Transverse colon (tissue), 4 donors: ENCODE results near the gene AFAP1L1. TPM values are rescaled to one million over a fixed set of nuclear protein-coding genes. Genes with fewer than 3 reads are reported as not detected.

ENCODE experiments used
- DNase-seq: peaks from one replicate; pipeline ENCODE4 v3.0.0-alpha.2; 2019
- H3K27ac ChIP-seq, 4 donors: fragments of 200-600 bp; sonication (generic); 2 replicates each; pipeline ENCODE4 v1.5.1; 2016 to 2018; ENCODE audit warnings: inconsistent platforms in 4 of 4
- H3K27me3 ChIP-seq: fragments of 200-600 bp; sonication (generic); 2 replicates; pipeline ENCODE4 v1.5.1; 2017; ENCODE audit warnings: inconsistent platforms
- H3K36me3 ChIP-seq, 4 donors: fragments of 200-600 bp; sonication (generic); 2 replicates each; pipeline ENCODE4 v1.5.1; 2017 to 2019; ENCODE audit warnings: inconsistent platforms in 4 of 4
- H3K4me1 ChIP-seq, 4 donors: fragments of 200-600 bp; sonication (generic); 2 replicates each; pipeline ENCODE4 v1.5.1; 2017 to 2020; ENCODE audit warnings: inconsistent platforms in 4 of 4
- H3K4me3 ChIP-seq, 4 donors: fragments of 200-600 bp; sonication (generic); 1 replicate in 1 of 4; 2 replicates in 3 of 4; pipeline versions ENCODE4 v1.5.1 to v1.6.1; 2017 to 2019; ENCODE audit warnings: inconsistent platforms in 4 of 4
- H3K9me3 ChIP-seq, 2 donors: fragments of 200-600 bp; sonication (generic); 2 replicates each; pipeline ENCODE4 v1.5.1; 2017 to 2019; ENCODE audit warnings: inconsistent platforms in 2 of 2
- CTCF ChIP-seq, 5 experiments: fragments of 200-600 bp in 3 of 5; fragments of 450-650 bp in 2 of 5; sonication (generic) in 3 of 5; IDR thresholded peaks; 1 replicate in 2 of 5; 2 replicates in 3 of 5; pipeline ENCODE4 v1.5.1; 2016 to 2017; ENCODE audit warnings: antibody characterized with exemption in 5 of 5, inconsistent platforms in 3 of 5, mild to moderate bottlenecking in 2 of 5, moderate library complexity in 1 of 5
- EP300 ChIP-seq: sonication (generic); formaldehyde crosslinking; IDR thresholded peaks from one replicate; pipeline ENCODE4 v1.6.1; 2017; ENCODE audit warnings: antibody characterized with exemption, low read depth
- POLR2A ChIP-seq: fragments of 450-650 bp; IDR thresholded peaks from one replicate; pipeline ENCODE4 v1.6.1; 2016; ENCODE audit warnings: antibody characterized with exemption, mild to moderate bottlenecking, moderate library complexity
- POLR2AphosphoS5 ChIP-seq, 3 donors: sonication (generic); formaldehyde crosslinking; IDR thresholded peaks; one replicate each; pipeline ENCODE4 v1.6.1; 2016; ENCODE audit warnings: antibody characterized with exemption in 3 of 3
- WGBS, 2 donors: methylation state at CpG; one replicate each; pipeline ENCODE4 v1.1.5; 2018; ENCODE audit warnings: low coverage in 1 of 2; 5-methylcytosine and 5-hydroxymethylcytosine counted together
- in situ Hi-C, 4 donors: fragments of 200-750 bp; cut with MboI; loops; one replicate each; pipeline versions ENCODE4 v1.15.0 to v1.15.1; 2017; ENCODE audit warnings: low sequenced_read_pairs in 3 of 4, low pct_ligation_motif_present in 1 of 4, low pct_unique_long_range_greater_than_20kb in 1 of 4
- intact Hi-C: fragments of 100-400 bp; cut with DNase I; formaldehyde crosslinking; loops from one replicate; pipeline ENCODE4 v1.15.1; 2023; ENCODE audit warnings: low total_unique reads
- total RNA-seq, 4 donors: library from RNA; depleted of rRNA; stranded (reverse); fragments of >200 nt; gene quantifications; one replicate each; pipeline ENCODE4 v1.1.0, GENCODE V29; 2016

AFAP1L1 gene
- total RNA-seq, 4 donors from 2014 or later: 2.2 to 4.1 (median 3.0) TPM

GRCh38 chr5:149355688-149356087 is 84.0 kb downstream of the AFAP1L1 start:
- no peaks in the 10 kb centered on the region for H3K27me3 ChIP-seq
- in situ Hi-C loops: no loop called here
- TF ChIP-seq EP300 (no peak), CTCF (IDR thresholded peaks at IDR 0.05) (no peak), POLR2AphosphoS5 (IDR thresholded peaks at IDR 0.05) (no peak), POLR2A (no peak)
- WGBS, 2 donors: 89% methylated on average over 1 of the region's 1 CpG; no CpG with 5 or more reads in 1 of the 2 donors
- intact Hi-C loops: no loop called here
- H3K4me3 ChIP-seq: no peak overlapping the region
- no peaks in the 10 kb centered on the region for H3K9me3 ChIP-seq
- no peak for DNase-seq
- H3K27ac ChIP-seq: no peak overlapping the region
- H3K36me3 ChIP-seq: peaks cover 0 to 25% (median 7%) of the 10 kb centered on the region in 4 donors
- H3K4me1 ChIP-seq: peaks cover 8 to 18% (median 11%) of the 10 kb centered on the region in 4 donors

GRCh38 chr5:149356391-149356790 is 84.7 kb downstream of the AFAP1L1 start:
- intact Hi-C loops (no loop called here), in situ Hi-C loops (no loop called here)
- no peaks in the 10 kb centered on the region for H3K27me3 ChIP-seq
- no peak overlapping the region for H3K4me3 ChIP-seq
- H3K27ac ChIP-seq: no peak overlapping the region
- WGBS, 2 donors: 90% methylated on average over 8 of the region's 8 CpGs; no CpG with 5 or more reads in 1 of the 2 donors
- peaks cover 0 to 19% (median 4%) of the 10 kb centered on the region in 4 donors for H3K36me3 ChIP-seq
- DNase-seq: no peak
- TF ChIP-seq CTCF (IDR thresholded peaks at IDR 0.05): no peak
- TF ChIP-seq POLR2A: no peak
- no peak for TF ChIP-seq EP300
- TF ChIP-seq POLR2AphosphoS5 (IDR thresholded peaks at IDR 0.05): no peak
- peaks cover 8 to 18% (median 11%) of the 10 kb centered on the region in 4 donors for H3K4me1 ChIP-seq
- no peaks in the 10 kb centered on the region for H3K9me3 ChIP-seq

- H3K4me1 ChIP-seq: peaks cover 8 to 18% (median 11%) of the 10 kb centered on the region in 4 donors
- in situ Hi-C loops: no loop called here
- 3 to 17% methylated on average over 3 to 48 of the region's 61 CpGs for WGBS, 2 donors
- peaks cover 0 to 8% (median 0%) of the 10 kb centered on the region in 4 donors for H3K36me3 ChIP-seq
- intact Hi-C loops: no loop called here
- peak within 1 kb of the TSS; percentile 49 to 72 (median 60) for H3K4me3 ChIP-seq
- H3K27me3 ChIP-seq: no peaks in the 10 kb centered on the region
- peak within 1 kb of the TSS; percentile 59 to 83 (median 75) for H3K27ac ChIP-seq
- no peaks in the 10 kb centered on the region for H3K9me3 ChIP-seq
- TF ChIP-seq EP300 (no peak), CTCF (IDR thresholded peaks at IDR 0.05) (no peak), POLR2AphosphoS5 (IDR thresholded peaks at IDR 0.05) (no peak)
- peak; percentile 96 for DNase-seq
Observed at GRCh38 chr5:149357370-149358293, 86.0 kb downstream of the AFAP1L1 start, which contains the start of gene PCYOX1L. Gene PCYOX1L, plus strand, starts transcription at chr5:149358046. Its CDS starts 23 bp downstream, at chr5:149358069.

- WGBS, 2 donors: 1% methylated on average over 18 of the region's 18 CpGs; no CpG with 5 or more reads in 1 of the 2 donors
- peak overlapping the region; percentile 49 to 72 (median 60) for H3K4me3 ChIP-seq
- peak overlapping the region; percentile 59 to 83 (median 75) for H3K27ac ChIP-seq
- peak; percentile 39 for DNase-seq
- no peak for TF ChIP-seq POLR2A
- TF ChIP-seq CTCF (IDR thresholded peaks at IDR 0.05): no peak
- TF ChIP-seq EP300: no peak
- no peak for TF ChIP-seq POLR2AphosphoS5 (IDR thresholded peaks at IDR 0.05)
- peaks cover 8 to 18% (median 11%) of the 10 kb centered on the region in 4 donors for H3K4me1 ChIP-seq
- no peaks in the 10 kb centered on the region for H3K27me3 ChIP-seq
- intact Hi-C loops: no loop called here
- peaks cover 0 to 3% (median 0%) of the 10 kb centered on the region in 4 donors for H3K36me3 ChIP-seq
- no peaks in the 10 kb centered on the region for H3K9me3 ChIP-seq
- in situ Hi-C loops: no loop called here
Observed at GRCh38 chr5:149358294-149358651, 86.6 kb downstream of the AFAP1L1 start.
